Adrenal gland (tissue), 5 donors: ENCODE data around the gene RILP.

ENCODE experiments used
- POLR2A ChIP-seq, 2 donors: fragments of 450-650 bp; IDR thresholded peaks; one replicate each; pipeline ENCODE4 v1.6.1; 2017; ENCODE audit warnings: antibody characterized with exemption in 2 of 2, mild to moderate bottlenecking in 2 of 2, moderate library complexity in 1 of 2
- TF ChIP-seq, protein P1 (sequence below), 6 experiments: fragments of 450-650 bp in 4 of 6; fragments of 200-600 bp in 2 of 6; sonication (generic) in 1 of 6; IDR thresholded peaks; 1 replicate in 5 of 6; 2 replicates in 1 of 6; pipeline versions ENCODE4 v1.5.1 to v1.8.0; 2016 to 2021; ENCODE audit warnings: antibody characterized with exemption in 6 of 6, mild to moderate bottlenecking in 2 of 6, moderate library complexity in 1 of 6
- donor health status: DM: no; HTN: no; CAD: no.

GRCh38 chr17:1644493-1645206 lies 5.0 kb downstream of the RILP start:
- TF ChIP-seq POLR2A (IDR thresholded peaks at IDR 0.05) = no peak
- TF ChIP-seq, protein P1, sequence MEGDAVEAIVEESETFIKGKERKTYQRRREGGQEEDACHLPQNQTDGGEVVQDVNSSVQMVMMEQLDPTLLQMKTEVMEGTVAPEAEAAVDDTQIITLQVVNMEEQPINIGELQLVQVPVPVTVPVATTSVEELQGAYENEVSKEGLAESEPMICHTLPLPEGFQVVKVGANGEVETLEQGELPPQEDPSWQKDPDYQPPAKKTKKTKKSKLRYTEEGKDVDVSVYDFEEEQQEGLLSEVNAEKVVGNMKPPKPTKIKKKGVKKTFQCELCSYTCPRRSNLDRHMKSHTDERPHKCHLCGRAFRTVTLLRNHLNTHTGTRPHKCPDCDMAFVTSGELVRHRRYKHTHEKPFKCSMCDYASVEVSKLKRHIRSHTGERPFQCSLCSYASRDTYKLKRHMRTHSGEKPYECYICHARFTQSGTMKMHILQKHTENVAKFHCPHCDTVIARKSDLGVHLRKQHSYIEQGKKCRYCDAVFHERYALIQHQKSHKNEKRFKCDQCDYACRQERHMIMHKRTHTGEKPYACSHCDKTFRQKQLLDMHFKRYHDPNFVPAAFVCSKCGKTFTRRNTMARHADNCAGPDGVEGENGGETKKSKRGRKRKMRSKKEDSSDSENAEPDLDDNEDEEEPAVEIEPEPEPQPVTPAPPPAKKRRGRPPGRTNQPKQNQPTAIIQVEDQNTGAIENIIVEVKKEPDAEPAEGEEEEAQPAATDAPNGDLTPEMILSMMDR (IDR thresholded peaks at IDR 0.05) = no peak
